GM12801 (cell line): ENCODE measurements around the gene NCS1.

ENCODE experiments used
- CTCF ChIP-seq: IDR thresholded peaks from one replicate; pipeline ENCODE4 v1.5.1; 2011; ENCODE audit warnings: control low read depth; ENCODE audit not compliant: insufficient read length; ENCODE audit errors: extremely low read depth

Gene NCS1

GRCh38 chr9:130185017-130185416 lies 12.8 kb downstream of the NCS1 start:
- no peak for TF ChIP-seq CTCF

GRCh38 chr9:130185490-130186031 lies 13.4 kb downstream of the NCS1 start:
- no peak for TF ChIP-seq CTCF

GRCh38 chr9:130186051-130186450 lies 13.8 kb downstream of the NCS1 start:
- no peak for TF ChIP-seq CTCF

GRCh38 chr9:130186839-130187522 lies 14.8 kb downstream of the NCS1 start:
- TF ChIP-seq CTCF = no peak

- no peak for TF ChIP-seq CTCF
These were observed 15.3 kb downstream of the NCS1 start for GRCh38 chr9:130187523-130187846.

GRCh38 chr9:130188860-130189481 lies 16.8 kb downstream of the NCS1 start:
- TF ChIP-seq CTCF = no peak

GRCh38 chr9:130189840-130190239 lies 17.6 kb downstream of the NCS1 start:
- no peak for TF ChIP-seq CTCF
